ENCODE results near the gene NDE1.

DNA sequence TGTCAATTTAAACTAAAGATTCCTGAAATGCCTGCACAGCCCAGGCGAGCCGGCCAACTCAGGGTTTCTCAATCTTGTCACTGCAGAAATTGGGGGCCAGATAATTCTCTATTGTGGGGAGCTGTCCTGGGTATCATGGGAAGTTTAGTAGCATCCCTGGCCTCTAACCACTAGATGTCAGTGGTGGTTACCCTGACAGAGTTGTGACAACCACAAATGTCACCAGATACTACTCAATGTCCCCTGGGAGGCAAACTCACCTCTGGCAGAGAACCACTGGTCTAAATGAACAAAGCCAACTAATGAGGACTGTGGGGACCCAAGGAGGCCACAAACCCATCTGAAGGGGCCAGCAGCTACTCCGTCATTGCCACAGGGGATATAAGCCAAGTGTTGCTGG, 115.8 kb downstream of the NDE1 start:
- no peak for TF ChIP-seq POLR2A (IDR thresholded peaks at IDR 0.05)
- TF ChIP-seq, protein P1, sequence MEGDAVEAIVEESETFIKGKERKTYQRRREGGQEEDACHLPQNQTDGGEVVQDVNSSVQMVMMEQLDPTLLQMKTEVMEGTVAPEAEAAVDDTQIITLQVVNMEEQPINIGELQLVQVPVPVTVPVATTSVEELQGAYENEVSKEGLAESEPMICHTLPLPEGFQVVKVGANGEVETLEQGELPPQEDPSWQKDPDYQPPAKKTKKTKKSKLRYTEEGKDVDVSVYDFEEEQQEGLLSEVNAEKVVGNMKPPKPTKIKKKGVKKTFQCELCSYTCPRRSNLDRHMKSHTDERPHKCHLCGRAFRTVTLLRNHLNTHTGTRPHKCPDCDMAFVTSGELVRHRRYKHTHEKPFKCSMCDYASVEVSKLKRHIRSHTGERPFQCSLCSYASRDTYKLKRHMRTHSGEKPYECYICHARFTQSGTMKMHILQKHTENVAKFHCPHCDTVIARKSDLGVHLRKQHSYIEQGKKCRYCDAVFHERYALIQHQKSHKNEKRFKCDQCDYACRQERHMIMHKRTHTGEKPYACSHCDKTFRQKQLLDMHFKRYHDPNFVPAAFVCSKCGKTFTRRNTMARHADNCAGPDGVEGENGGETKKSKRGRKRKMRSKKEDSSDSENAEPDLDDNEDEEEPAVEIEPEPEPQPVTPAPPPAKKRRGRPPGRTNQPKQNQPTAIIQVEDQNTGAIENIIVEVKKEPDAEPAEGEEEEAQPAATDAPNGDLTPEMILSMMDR (IDR thresholded peaks at IDR 0.05), result peak in 2 of 3 donors; percentile 38 to 56
